8988T (cell line): Measurements from ENCODE around the gene SMG9.

Experiments used
- DNase-seq: peaks from one replicate; pipeline ENCODE4 v3.0.0; 2011

SMG9 gene

GRCh38 chr19:43751466-43752220 is 3.1 kb downstream of the SMG9 start:
- DNase-seq, result no peak

GRCh38 chr19:43749898-43750297 is 4.9 kb downstream of the SMG9 start:
- DNase-seq, result no peak

DNA sequence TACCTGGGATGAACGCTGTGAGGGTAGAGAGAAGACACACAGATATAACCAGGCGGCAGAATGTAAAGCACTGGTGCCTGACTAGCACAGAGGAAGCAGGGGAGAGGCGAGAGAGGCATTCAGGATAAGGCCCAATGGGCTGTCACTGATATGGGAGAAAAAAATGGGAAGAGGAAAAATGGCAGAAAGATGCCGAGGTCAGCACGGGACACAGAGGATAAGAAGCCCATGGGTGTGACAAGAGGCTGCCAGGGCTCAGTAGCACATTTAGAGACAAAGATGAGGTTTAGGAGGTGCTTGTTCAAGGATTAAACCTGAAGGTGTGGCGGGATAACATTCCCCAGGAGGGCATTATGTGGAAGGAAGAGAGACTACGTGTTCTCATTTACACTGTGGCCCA is 5.6 kb downstream of the SMG9 start:
- DNase-seq, result no peak

GRCh38 chr19:43748685-43749084 is 6.1 kb downstream of the SMG9 start:
- DNase-seq, result no peak

DNA sequence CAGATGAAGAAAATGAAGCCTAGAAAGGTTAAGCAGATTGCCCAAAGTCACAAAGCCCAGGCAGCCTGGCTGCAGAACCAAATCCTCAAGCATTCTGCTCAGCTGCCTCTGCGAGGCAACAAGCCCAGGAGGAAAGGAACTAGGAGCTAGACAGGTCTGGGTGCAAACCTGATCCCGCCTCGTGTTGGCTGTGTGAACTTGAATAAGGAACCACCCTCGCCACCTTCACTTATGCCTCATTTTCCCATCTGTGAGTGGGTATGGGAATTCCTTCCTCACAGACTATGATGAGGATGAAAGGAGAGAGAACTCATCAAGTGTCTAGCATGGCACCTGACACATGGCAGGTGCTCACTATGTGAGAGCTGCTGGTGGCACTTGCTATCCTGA is 6.6 kb downstream of the SMG9 start:
- DNase-seq, result no peak

DNA sequence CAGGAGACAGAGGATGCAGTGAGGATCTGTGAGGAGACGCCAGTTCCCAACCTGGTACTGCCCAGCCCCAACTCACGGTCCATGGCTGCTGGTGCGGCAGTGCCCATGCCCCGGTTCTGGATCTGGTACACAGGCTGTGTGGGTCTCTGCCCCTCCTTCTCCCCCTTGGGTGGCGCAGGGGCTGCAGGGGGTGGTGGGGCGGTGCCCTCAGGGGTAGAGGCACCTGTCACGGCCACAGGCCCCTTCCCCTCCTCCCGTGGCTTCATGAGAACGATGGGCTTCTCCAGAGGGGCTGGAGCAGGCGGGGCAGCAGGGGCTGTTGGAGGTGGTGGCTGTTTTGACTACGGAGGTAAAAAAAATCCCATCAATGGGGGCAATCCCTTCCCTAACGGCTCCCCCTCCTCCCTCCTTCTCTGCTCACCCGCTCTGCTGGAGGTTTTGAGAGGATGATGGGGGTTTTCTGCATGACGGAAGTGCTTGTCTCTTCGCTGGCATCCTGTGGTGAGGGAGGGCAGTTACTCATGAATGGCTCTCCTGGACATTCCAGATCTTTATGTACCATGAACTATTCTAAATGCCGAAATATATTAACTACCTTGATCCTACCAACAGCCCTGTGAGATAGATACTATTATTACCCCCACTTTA is 7.1 kb downstream of the SMG9 start:
- no peak for DNase-seq

GRCh38 chr19:43743059-43743458 is 11.7 kb downstream of the SMG9 start:
- no peak for DNase-seq

DNA sequence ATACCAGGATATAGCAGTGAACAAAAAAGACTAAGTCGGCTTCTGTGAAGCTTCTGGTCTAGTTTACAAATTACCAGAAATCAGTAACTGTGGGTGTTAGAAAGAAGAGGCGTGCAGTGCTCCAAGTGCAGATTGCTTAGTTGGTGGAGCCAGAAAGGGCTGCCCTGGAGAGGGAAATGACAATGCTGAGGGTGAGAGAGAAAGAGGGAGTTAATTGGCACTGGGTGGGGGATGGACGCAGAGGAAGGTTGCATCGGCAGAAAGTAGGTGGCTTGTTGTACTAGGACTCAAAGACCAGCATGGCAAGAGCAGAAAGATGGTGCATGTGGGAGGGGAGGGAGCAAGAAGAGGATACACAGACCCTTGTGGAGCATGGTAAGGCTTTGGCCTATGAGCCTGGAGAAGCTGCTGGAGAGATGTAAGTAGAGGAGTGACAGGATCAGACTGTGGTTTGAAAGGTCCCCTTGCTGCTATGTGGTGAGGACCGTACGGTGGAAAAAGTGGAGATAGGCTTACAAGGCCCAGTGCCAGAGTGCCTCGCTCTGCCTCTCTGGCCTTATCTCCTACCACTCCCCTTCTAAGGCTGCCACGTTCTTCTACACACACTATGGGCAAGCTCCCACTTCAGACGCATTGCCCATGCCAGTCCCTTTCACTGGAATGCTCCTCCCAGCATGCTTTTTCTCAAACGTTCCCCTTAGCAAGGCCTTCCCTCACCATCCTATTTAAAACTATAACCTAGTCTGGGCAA is 13.5 kb downstream of the SMG9 start:
- DNase-seq, result no peak

GRCh38 chr19:43739439-43740235 is 15.1 kb downstream of the SMG9 start:
- DNase-seq, result no peak

GRCh38 chr19:43738780-43739211 is 16.0 kb downstream of the SMG9 start:
- DNase-seq, result no peak

- DNase-seq, result no peak
These were observed 18.8 kb downstream of the SMG9 start for GRCh38 chr19:43735957-43736356.

DNA sequence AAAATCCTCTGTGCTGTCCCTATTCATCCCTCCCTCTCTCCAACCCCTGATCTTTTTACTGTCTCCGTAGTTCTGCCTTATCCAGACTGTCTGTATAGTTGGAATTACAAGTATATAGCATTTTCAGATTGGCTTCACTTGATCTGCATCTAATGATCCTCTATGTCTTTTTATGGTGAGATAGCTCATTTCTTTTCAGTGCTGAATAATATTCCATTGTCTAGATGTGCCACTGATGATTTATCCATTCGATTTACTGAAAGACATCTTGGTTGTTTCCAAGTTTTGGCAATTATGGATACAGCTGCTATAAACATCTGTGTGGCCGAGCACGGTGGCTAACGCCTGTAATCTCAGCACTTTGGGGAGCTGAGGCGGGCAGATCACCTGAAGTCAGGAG is 19.7 kb downstream of the SMG9 start:
- no peak for DNase-seq

GRCh38 chr19:43731846-43732245 is 22.9 kb downstream of the SMG9 start:
- no peak for DNase-seq

DNA sequence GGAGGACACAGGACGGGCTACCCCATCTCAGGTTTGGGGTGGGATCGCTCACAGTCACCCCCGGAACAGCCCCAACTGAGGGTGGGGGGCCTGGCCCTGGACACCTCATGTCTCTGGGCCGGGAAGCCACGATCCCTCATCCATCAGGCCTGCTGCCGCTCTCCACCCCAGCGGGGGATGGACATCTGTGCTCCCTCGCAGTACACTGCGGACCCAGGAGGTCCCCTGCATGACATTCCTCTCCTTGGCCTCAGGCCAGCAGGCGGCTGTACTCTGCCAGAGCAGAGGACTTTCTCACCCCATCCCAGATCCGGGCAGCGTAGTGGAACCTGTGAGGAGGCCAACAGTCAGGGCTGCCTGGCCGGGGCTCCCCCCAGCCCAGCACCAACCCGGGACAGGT is 23.4 kb downstream of the SMG9 start:
- no peak for DNase-seq

GRCh38 chr19:43729919-43730318 is 24.8 kb downstream of the SMG9 start:
- DNase-seq, result no peak

DNA sequence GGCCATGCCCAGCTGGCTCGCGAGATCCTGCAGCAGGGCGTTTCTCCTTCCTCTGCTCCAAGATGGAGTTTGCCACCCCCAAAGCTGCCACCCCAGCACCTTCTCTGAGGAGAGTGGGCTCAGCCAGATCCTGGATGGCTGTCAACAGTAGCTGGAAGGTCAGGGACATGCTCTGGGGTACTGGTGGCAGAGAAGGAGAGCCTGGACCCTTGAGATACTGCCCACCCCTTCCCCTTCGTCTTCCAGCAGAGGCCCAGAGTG is 27.2 kb downstream of the SMG9 start:
- DNase-seq, result no peak

DNA sequence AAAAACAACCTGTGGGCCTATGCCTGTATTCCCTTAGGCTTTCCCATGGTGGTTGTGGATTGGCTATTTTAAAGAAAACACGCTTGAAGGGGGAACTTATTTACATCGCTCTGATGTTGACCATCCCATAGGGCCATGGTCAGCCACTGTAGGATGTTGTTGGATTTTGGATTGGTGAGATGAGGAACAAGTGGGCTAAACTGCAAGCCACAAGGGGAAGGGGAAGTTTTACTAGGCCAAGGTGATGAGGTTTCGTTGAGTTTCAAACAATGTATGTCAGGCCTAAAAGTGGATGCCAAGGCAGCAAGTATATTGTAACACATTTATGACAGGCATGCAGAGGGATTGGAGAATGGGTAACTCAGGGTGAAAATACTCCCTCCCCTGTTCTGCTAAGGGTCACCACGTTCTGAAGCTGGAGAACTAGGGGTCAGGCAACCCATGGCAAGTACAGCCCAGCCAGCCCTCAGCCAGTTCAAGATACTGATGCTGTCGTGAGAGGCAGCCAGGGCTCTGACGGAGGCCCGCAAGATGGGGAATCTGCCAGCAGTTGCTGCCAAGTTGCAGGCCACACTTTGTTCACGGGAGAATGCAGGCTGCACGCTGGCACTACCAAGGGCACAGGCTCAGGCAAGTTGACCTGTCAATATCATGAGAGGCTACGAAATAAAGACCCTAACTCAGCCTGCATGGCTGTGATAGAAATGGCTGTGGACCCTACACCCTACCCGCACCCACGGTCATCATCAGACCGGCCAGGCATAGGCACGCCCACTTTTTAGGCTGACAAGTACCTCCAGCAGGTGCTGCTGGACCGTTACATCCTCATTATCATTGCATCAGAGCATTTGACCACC is 27.8 kb downstream of the SMG9 start:
- no peak for DNase-seq

GRCh38 chr19:43725468-43725867 is 29.3 kb downstream of the SMG9 start:
- no peak for DNase-seq

DNA sequence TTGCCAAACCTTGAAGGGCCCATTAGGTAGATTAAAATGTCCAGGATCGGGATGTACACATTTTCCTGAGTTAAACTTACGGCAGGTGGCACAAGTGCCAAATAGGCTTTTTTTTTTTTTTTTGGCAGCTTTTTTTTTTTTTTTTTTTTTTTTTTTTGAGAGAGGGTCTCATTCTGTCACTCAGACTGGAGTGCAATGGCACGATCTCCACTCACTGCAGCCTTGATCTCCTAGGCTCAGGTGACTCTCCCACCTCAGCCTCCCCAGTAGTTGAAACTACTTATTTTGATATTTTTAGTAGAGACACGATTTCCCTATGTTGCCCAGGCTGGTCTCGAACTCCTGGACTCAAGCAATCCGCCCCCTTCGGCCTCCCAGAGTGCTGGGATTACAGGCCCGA is 29.9 kb downstream of the SMG9 start:
- DNase-seq, result no peak

GRCh38 chr19:43723588-43723987 is 31.2 kb downstream of the SMG9 start:
- DNase-seq, result no peak

DNA sequence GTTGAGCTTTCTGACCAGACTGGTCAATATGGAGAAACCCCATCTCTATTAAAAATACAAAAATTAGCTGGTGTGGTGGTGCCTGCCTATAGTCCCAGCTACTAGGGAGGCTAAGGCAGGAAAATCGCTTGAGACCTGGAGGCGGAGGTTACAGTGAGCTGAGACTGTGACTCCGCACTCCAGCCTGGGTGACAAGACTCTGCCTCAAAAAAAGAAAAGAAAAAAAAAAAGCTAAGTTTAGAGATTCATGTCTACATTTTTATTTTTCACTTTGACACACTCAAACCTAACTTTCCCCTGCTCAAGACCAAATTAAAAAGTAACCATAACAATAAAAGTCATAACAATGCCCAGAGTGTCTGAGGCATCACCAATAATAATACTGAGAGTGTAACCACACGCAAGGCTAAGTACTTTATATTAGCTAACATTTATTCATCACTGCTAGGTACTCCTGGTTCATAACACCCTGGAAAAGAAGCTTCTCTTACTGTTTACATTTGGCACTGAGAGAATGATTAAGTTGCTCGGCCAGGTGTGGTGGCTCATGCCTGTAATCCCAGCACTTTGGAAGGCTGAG is 33.2 kb downstream of the SMG9 start:
- DNase-seq, result no peak

- DNase-seq, result no peak
These were observed 33.8 kb downstream of the SMG9 start for GRCh38 chr19:43720936-43721335.
